Posterior cingulate gyrus (tissue), 11 donors: ENCODE measurements around the gene MYRFL.
"Not testable (repeated sequence)": the region's sequence is repeated elsewhere in the genome, so short reads cannot be mapped to it uniquely, and the experiment has no call there.

Experiments
- DNase-seq, 10 donors: peaks; one replicate each; pipeline versions ENCODE4 v3.0.0 to v3.0.0-alpha.2; 2020 to 2021; ENCODE audit warnings: mixed read lengths in 3 of 10
- intact Hi-C: fragments of 100-400 bp; cut with DNase I; formaldehyde crosslinking; loops from one replicate; pipeline ENCODE4 v1.15.1; 2023

The MYRFL gene

DNA sequence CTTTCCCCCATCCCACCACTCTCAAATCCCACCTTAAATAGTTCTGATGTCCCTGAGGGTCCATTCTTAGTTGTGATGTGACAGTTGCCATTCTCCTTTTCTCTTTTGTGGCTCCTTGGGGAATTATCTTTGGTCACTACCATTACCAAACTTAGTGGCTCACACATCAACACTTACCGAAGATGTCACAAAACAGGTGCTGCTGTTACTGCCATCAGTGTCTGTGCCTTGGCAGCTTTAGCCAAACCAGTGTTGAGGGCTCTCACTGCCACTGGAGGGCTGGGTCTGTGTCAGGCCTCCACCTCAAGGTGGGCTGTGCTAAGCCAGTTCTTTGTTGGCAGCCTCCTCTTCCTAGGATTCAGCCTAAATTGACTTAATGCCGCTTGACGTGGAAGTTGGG, 144.0 kb downstream of the MYRFL start:
- intact Hi-C loops, result no loop called here
- DNase-seq, result no peak

DNA sequence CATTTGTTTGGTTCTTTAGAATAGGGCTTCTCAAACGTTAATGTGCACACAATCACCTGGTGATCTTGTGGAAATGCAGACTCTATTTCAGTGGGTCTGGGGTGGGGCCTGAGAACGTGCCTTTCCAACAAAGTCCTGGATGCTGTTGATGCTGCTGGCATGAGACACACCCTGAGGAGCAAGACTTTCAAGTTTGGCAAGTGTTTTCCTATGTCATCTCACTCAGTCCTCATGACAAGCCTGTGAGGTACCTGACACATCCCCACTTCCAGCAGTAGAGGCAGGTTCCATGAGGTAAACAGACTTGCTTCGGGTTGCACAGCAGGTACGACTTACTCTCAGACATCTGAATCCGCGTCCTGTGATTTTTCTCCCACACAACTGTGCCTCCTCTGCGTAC, 147.1 kb downstream of the MYRFL start:
- no peak for DNase-seq
- intact Hi-C loops, result no loop called here

DNA sequence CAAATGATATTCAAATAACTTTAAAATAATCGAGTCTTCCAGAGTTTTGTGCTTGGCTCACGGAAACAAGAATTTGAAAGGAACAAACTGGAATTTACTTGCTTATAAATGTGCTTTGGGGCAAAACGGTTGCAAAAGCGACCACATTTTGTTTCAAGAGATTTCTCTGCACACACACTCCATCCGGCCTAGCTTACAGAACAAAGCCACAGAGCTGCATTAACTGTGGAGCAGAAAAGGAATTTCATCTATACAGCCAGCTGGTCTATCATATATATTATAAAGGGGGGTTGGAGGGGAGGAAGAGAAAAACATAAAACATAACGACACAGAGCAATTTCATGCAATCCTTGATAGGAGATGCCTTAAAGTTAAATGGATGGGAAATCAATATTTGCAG, 153.0 kb downstream of the MYRFL start:
- DNase-seq, result no peak
- intact Hi-C loops, result no loop called here

DNA sequence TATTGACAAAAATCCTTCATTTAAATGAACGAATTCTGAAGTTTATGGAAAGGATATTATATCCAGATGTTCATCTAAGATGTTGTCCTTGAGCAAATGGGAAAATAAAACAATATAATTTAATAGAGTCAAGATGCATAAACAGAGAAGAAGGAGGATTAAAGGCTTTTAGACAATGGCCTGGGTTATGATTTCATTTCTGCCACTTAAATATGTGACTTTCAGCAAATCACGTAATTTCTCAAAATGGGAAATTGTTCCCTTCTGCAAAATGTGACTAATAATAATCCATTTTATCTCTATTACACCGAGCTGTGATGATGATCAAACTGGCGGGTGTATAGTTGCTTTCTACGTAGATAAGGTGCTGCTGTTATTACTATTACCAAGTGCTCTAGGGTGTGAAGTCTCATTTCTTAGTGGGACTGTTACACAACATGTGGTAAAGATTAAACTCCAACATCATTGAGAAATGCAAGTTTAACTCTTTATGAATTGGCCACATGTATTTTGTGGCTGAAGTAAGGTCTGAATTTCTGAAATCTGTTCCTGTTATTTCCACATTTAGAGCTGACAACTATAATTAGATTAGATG, 157.0 kb downstream of the MYRFL start:
- intact Hi-C loops, result no loop called here
- DNase-seq, result no peak

DNA sequence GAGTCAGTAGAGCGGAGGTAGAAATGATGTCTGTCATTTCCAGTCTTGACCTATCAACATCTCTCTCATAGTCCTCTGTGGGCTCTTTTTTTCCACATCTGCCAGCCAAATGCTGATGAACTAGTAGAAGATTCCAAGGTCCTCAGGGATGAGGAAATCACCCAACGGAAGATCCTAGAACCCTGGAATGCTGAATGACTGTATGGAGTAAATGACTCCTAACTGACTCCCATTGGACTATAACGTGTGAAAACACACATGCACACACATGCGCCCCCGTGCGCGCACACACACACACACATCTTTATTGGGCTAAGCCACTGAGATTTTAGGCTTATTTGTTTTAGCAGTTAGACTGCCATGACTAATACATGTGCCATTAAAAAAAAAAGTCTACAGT, 159.2 kb downstream of the MYRFL start:
- DNase-seq, result no peak
- intact Hi-C loops, result no loop called here

DNA sequence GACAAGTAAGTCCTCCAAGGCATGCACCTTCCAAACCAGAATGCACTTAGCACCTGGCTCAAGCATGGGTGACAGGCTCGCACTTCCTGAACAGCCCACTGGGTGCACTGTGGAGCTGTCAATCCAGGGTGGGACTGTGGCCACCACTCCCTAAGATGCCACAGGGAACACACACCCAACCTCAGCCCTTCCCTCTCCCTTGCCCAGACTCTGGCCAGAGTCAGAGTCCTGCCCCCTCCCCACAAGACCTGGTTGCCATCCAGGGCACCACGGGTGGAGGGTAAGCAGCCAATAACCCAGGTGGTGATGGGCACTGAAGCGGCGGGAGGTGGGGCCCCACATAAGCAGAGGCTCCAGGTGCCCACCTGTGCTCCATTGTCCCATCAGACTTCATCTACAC, 160.6 kb downstream of the MYRFL start:
- no peak for DNase-seq
- intact Hi-C loops, result no loop called here

DNA sequence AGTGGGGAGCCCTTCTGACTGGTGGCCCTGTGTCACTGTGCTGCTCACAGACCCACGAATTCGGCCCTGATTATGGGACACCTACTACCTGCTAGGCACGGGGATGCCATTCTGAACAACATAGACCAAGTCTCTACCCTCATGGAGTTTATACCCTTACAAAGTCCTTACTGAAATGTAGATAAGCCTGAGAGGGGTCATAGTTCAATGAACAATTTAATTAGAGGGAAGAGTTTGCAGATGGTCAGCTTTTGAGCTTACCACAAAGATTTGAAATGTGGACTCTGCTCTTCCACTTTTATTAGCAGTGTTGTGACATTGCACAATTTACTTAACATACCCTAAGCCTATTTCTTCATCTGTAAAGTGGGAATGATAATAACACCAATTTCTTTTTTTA, 161.1 kb downstream of the MYRFL start:
- DNase-seq, result no peak
- intact Hi-C loops, result no loop called here

DNA sequence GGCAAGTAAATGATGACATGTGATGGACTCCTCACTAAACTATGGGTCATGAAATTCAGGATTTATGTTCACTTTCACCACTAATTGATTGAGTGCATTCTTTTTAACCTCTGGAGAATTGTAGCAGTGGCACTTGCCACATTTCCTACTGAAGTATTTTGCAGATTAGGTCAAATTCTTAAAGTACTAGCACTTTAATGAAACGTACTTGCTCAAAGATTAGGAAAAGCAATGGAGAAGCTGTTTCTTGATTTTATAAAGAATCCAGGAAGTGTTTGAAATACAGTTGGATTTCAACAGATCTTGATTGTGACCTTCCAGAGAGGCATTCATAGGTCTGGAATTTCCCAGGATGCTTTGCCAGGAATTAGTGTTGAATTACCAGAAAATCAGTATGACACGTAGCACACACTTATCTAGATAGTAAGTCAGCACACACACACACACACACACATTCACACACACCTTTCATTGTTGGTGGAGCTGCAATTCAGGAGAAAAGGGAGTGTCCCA, 162.6 kb downstream of the MYRFL start:
- no peak for DNase-seq
- intact Hi-C loops, result no loop called here

DNA sequence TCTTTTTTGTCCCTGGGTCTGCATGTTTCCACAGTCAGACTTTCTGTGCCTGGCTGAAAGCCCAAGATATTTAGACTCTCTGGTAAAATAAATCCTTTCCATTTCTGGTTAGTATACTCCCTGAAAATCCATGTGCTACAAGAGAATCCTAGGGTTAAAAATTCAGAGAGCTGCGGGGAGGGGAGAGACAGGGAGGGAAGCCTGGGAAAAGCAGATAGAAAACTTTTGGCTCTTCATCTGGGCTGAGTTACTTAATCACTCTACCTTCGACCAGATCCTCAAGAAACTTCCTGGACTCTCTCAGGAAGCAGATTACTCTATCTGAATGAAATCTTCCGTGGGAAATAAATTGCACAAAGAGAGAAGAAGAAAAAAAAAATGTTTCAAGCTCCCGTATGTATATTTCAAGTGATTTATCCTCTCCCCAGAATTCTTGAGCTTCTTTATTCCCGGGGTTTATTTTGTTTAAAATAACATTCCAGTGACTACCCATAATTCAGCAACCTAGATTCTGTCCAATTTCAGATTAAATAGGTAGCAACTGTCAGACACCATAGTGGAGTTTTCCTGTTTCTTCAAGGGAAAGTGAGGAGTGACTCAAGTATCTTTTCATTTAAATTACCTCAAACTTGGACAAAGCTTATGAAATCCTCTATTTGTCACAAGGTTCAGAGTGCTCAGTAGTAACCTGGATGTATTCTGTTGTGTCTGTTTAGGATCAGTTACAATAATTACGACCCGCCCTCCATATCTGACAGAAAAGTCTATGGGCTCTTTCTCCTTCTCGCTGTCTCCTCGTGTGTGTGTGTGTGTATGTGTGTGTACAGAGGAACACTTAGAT, 163.7 kb downstream of the MYRFL start:
- no peak for DNase-seq
- intact Hi-C loops, result no loop called here

DNA sequence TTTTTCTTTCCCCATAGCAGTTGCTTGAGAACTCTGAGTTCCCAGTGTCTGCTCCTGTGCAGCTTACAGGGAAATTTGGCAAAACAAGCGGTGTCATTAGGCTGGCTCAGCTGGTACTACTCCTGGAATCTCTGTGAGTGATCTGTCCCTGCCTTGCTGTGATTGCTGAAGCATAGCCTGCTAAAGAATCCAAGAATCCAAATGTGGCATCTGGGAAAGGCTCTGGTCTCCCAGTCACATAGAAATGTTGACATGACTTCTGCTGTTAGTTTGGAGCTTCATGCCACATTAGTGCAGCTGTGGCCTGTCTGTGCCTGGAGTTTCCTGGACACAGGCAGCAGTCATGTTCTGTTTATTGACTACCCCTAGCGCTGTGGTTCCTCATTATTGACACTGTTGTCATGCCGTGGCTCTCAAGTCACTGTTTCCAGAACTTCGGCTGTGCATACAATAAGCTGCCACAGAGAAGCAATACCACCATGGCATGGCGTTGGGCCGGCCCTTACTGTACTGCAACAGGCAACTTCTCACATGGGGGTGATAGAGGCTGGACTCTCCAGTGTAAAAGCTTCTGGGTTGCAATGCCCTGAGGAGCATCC, 166.8 kb downstream of the MYRFL start:
- no peak for DNase-seq
- intact Hi-C loops, result no loop called here

DNA sequence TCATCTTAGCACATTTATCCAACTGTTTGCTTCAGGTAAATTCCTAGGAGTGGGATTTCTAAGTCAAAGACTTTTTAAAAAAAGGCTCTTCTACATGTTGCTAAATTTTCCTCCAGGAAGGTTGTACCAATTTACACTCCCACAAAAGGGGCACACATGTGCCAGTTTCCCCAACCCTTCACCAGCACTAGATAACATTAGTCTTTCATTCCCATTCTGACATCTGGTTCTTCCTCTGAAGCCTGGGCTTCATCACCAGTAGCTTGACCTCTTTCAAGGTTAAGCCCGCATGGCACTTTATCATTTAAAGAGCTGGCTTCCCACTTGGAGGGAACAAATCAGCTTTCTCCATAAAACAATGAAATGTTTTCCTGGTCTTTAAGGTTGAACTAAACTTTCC, 168.4 kb downstream of the MYRFL start:
- DNase-seq, result no peak
- intact Hi-C loops, result no loop called here

DNA sequence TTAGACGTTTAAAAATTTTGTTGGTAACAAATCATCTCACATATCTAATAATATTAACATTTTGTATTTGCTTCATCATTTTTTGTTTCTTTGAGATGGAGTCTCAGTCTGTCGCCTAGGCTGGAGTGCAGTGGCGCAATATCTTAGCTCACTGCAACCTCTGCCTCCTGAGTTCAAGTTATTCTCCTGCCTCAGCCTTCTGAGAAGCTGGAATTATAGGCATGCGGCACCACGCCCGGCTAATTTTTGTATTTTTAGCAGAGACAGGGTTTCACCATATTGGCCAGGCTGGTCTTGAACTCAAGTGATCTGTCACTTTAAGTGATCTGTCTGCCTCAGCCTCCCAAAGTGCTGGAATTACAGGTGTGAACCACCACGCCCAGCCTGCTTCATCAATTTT, 169.1 kb downstream of the MYRFL start:
- intact Hi-C loops, result not testable (repeated sequence)

DNA sequence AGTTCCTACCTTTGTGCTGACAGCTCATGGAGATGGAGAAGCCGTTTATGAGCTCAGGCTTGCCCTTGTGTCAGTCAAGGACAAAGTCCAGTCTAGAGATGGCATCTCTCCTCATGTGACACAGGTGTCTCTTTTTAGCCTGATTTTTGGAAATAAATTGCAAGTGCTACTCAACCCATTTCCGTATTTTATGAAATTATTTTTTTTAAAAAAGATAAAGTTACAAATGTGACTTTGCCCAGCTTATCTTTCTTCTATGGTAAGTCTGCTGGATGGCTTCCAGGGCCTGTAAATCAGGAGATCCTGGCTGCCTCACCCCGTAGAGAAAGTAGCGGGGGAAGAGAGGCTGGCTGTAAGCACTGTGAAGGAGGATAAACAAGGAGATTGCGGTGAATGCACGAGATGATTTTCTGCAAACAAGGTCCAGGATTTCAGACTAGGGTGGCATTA, 169.7 kb downstream of the MYRFL start:
- intact Hi-C loops, result no loop called here
- no peak for DNase-seq

More for the DNA sequence above, 169.1 kb downstream of the MYRFL start:
- not testable (repeated sequence) for DNase-seq

DNA sequence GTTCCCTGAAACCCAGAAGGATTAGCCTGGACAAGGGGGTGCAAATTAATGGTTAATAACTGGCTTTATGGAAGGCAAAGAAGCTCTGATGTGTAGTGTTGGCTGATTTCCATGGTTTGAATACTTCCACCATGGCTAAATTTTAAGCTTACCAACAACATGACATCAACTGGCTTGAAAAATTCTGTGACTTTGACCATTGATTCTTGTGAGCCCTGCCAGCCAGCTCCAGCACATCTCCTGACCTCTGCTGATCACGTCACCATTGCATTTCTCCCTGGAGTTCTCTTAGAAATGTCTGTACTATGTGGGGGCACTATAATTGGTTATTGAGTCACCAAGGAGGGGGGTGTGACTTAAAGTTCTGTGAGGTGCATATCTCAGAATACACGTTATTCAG, 171.2 kb downstream of the MYRFL start:
- no peak for DNase-seq
- intact Hi-C loops, result no loop called here

DNA sequence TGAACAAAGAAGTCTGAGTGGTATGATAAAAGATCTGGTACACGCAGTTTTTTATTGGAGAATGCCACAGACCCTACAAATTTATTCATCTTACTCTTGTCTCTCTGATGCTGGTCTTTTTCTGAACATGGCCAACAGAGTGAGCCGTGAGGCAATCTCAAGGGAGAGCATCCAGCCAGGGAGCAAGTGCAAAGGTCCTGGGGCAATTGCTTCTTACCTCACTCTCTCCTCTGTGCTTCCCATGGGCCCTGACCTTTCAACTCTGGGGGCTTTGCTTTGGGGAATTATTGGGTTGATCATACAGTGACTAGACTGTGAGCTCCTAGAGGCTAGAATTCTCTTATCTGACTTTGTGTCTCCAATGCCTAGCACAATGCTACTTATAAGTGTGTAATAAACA, 171.7 kb downstream of the MYRFL start:
- intact Hi-C loops, result no loop called here
- DNase-seq, result no peak

DNA sequence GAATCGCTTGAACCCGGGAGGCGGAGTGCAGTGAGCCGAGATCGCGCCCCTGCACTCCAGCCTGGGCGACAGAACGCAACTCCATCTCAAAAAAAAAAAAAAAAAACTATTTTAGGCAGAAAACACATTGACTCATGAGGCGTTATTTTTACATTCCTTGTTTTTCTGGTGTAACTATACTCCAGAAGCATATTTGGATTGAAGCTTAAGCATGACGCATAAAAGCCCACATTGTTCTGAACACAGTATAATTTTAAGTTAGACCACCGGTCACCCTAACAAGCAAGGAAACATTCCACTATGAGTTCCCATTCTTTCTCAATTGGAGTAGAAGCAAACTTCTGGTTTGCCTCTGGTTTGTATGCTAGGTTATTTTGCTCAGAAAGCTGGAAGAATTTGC, 173.0 kb downstream of the MYRFL start:
- intact Hi-C loops, result no loop called here
- no peak for DNase-seq

DNA sequence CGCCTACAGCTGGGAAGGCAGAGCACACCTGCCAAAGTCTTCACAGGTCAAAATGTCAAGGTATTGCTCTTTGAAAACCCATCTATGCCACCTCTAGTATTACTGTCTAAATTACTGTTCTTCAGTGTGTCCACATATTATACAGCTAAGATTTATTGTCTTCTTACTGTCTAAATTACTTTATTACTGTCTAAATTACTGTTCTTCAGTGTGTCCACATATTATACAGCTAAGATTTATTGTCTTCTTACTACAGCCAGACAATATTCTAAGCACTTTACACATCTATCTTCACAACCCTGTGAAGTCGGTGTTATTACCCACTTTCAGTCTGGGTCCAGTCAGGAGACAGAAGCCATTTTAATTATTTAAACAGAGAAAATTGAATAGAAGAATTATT, 173.9 kb downstream of the MYRFL start:
- intact Hi-C loops, result no loop called here
- DNase-seq, result no peak

DNA sequence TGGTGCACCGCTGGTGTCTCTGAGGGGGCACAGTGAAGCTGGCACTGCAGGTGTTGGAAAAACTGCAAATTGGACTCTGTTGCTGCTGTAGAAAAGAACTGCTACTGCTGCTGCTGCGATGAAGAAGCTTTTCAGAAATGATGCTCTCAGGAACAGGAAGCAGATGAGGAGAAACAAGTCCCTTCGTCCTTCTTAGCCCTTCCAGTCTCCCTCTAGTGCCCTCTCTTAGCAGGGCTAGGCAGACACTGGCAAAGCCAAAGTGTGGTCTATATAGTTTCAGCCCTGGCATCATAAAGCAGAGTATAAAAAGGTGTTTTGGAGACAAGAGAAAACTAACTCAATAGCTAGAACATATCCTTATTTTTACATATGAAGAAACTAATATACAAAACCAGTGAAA, 174.5 kb downstream of the MYRFL start:
- intact Hi-C loops, result no loop called here

DNA sequence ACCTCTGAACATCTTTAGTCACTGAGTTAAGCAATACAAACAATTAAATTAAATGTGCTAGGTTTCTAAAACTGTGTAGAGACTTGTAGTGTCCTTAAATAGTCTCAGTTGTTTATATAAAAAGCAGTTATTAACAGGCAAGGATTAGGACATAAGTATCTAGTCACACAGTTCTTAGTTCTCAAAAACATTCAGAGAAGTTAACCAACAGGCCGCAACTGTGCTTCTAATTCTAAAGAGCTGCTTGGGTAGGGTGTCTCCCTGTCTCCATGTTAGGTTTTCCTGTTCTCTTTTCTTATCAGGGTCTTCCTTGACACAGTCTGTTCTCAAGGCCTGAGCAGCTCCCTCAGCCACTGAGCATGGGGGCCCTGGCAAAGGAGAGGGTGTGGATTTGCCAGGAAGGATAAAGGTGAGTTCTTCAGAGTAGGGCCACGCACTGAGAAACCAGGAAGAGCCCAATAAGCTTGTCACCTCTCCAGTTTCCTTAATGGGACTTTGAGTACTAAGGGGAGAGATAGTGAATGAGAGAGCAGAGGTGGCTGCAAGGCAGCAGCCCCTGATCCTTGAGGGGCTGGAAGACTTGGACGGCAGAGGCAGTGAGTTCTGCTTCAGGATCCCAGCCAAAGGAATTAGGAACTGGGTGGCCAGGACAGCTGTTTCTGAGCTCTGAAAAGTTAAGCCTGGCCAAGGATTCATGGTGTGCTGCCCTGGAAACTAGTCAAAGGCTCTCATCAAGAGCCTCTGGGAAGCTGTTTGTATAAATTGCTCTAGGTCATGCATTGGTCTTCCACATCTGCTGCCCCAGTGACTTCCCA, 177.3 kb downstream of the MYRFL start:
- intact Hi-C loops, result no loop called here
- no peak for DNase-seq

More for the DNA sequence above, 174.5 kb downstream of the MYRFL start:
- no peak for DNase-seq

DNA sequence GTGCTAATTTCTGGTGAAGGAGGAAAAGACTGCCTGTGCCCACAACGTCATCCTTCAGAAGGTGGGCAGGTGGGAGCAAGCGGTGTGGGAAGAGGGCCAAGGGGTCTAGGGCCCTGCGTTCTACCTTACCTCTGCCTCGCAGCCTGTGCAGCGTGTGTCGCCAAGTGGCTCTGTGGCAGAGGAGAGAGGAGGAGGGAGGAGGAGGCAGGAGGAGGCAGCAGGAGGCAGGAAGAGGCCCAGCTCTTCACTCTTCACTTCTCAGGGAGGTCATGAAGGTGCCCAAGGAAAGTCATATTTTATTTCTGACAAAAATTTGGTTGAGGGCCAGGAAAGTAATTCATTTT, 177.9 kb downstream of the MYRFL start:
- no peak for DNase-seq
- intact Hi-C loops, result no loop called here
